ENCODE measurements around the gene NOTO. TPM values are rescaled to one million over a fixed set of nuclear protein-coding genes. Genes with fewer than 3 reads are reported as not detected.

NOTO gene
- total and polyA plus RNA-seq, 2 donors (not counting 3 experiments of a cell fraction or from before 2014, with no cell fraction given): not detected

GRCh38 chr2:73212098-73212447, 9.7 kb downstream of the NOTO start:
- dilution Hi-C loops (cut with MboI; ENCODE audit: extremely low pct_ligation_motif_present, low sequenced_read_pairs): no loop called here
- intact Hi-C loops (cut with micrococcal nuclease): loop anchor here (1.0 kb wide), 2 partner anchors 127 to 320 kb away; no protein-coding TSS in a partner anchor
- no peak for FAIRE-seq
- no peak for TF ChIP-seq CTCF (IDR thresholded peaks at IDR 0.05; ENCODE audit: extremely low read depth in 1 of 2, insufficient read depth in 1 of 2, low read depth in 1 of 2, low read length in 2 of 2)
- no peak for TF ChIP-seq MYC (IDR thresholded peaks at IDR 0.05; ENCODE audit: low read depth, low read length)
- no peak for TF ChIP-seq POLR2AphosphoS5 (IDR thresholded peaks at IDR 0.05; ENCODE audit: insufficient read depth, low read depth, low read length)
- TF ChIP-seq GATA2 (IDR thresholded peaks at IDR 0.05; ENCODE audit: insufficient read depth, insufficient read length, low read depth, low read length): no peak
- no peak for TF ChIP-seq EZH2 (IDR thresholded peaks at IDR 0.05; ENCODE audit: borderline replicate concordance, low read depth, low read length, severe bottlenecking)
- no peak for TF ChIP-seq MAX (IDR thresholded peaks at IDR 0.05; ENCODE audit: insufficient read depth, insufficient read length)
- TF ChIP-seq POLR2A (IDR thresholded peaks at IDR 0.05; ENCODE audit: low read depth, low read length): no peak
- TF ChIP-seq JUN (IDR thresholded peaks at IDR 0.05; ENCODE audit: borderline replicate concordance, insufficient read depth, insufficient read length, low read depth): no peak
- no peak for TF ChIP-seq FOS (IDR thresholded peaks at IDR 0.05; ENCODE audit: borderline replicate concordance, insufficient read depth, low read length)
- Histone ChIP-seq H3K27ac (ENCODE audit: insufficient read depth, low read depth, low read length) (no peak overlapping the region), H3K4me3 (replicated peaks in 1 of 3; ENCODE audit: insufficient read depth in 1 of 3, low read depth in 1 of 3, low read length in 3 of 3) (no peak overlapping the region), H3K4me1 (ENCODE audit: control insufficient read depth, extremely low read depth, insufficient read depth, low read length) (peaks cover 9% of the 10 kb centered on the region), H3K4me2 (ENCODE audit: insufficient read depth, low read length) (no peak overlapping the region), H3K27me3 (ENCODE audit: control insufficient read depth in 2 of 2, insufficient read depth in 2 of 2, low read length in 2 of 2) (peaks cover 0 to 5% of the 10 kb centered on the region in 2 experiments), H3K9me1 (replicated peaks; ENCODE audit: control insufficient read depth, extremely low read depth, insufficient read depth, low read length) (no peaks in the 10 kb centered on the region), H3K79me2 (ENCODE audit: control insufficient read depth, insufficient read depth, low read length) (peaks cover 15% of the 10 kb centered on the region), H3K9me3 (replicated peaks; ENCODE audit: control insufficient read depth, insufficient read depth, low read length) (no peaks in the 10 kb centered on the region), H3K36me3 (ENCODE audit: control insufficient read depth in 2 of 2, extremely low read depth in 1 of 2, insufficient read depth in 2 of 2, low read length in 2 of 2) (no peaks in the 10 kb centered on the region), H3K9ac (replicated peaks; ENCODE audit: extremely low read depth, insufficient read depth, low read length) (no peak overlapping the region), H2AFZ (ENCODE audit: low read depth, low read length) (no peak overlapping the region), H4K20me1 (replicated peaks; ENCODE audit: control insufficient read depth, extremely low read depth, insufficient read depth, low read length) (no peaks in the 10 kb centered on the region)
- no TSS peak for BruUV-seq (replicated peaks)
- ChIA-PET POLR2A (no interaction called here), CTCF (interaction anchor here (0.6 to 4.2 kb wide), 38 partner anchors 8 to 350 kb away, joined by 3 to 100 read pairs (median 5); partner anchors contain the start of genes CCT7, EMX1, NOTO and PRADC1)
- DNase-seq (ENCODE audit: low read depth, low spot score): no peak

Measured in endothelial cell of umbilical vein (primary cell).